ENCODE data around the gene DDOST.
"Not testable (repeated sequence)": the region's sequence is repeated elsewhere in the genome, so short reads cannot be mapped to it uniquely, and the experiment has no call there.

DNA sequence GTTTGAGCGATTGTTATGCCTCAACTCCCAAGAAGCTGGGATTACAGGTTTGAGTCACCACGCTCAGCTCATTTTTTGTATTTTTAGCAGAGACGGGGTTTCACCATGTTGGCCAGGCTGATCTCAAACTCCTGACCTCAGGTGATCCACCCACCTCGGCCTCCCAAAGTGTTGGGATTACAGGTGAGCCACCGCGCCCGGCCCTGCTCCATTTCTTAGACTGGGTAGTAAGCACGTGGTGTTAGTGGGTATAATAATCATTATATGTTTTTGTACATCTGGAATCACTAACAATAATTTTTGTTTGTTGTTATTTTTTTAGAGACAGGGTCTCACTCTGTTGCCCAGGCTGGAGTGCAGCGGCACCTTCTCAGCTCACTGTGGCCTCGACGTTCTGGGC, 12.5 kb upstream of the DDOST start:
- TF ChIP-seq, protein P1, sequence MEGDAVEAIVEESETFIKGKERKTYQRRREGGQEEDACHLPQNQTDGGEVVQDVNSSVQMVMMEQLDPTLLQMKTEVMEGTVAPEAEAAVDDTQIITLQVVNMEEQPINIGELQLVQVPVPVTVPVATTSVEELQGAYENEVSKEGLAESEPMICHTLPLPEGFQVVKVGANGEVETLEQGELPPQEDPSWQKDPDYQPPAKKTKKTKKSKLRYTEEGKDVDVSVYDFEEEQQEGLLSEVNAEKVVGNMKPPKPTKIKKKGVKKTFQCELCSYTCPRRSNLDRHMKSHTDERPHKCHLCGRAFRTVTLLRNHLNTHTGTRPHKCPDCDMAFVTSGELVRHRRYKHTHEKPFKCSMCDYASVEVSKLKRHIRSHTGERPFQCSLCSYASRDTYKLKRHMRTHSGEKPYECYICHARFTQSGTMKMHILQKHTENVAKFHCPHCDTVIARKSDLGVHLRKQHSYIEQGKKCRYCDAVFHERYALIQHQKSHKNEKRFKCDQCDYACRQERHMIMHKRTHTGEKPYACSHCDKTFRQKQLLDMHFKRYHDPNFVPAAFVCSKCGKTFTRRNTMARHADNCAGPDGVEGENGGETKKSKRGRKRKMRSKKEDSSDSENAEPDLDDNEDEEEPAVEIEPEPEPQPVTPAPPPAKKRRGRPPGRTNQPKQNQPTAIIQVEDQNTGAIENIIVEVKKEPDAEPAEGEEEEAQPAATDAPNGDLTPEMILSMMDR (conservative IDR thresholded peaks at IDR 0.05; ENCODE audit: low read depth, low read length) = not testable (repeated sequence)
- not testable (repeated sequence) for TF ChIP-seq EZH2 (IDR thresholded peaks at IDR 0.05; ENCODE audit: borderline replicate concordance, low read depth, low read length, poor library complexity, severe bottlenecking)
